SK-N-SH (cell line): ENCODE measurements around the gene RWDD4.

ENCODE experiments used
- MAX ChIP-seq: IDR thresholded peaks from 2 replicates; pipeline ENCODE4 v1.4.0; 2012; ENCODE audit warnings: low read depth
- ZBTB33 ChIP-seq: IDR thresholded peaks from 2 replicates; pipeline ENCODE4 v1.4.0; 2012; ENCODE audit warnings: low read depth, borderline replicate concordance

GRCh38 chr4:183674153-183674552 is 15.2 kb upstream of the RWDD4 start:
- TF ChIP-seq ZBTB33 (no peak), MAX (no peak)
